ENCODE results near the gene CAMTA1. TPM values are rescaled to one million over a fixed set of nuclear protein-coding genes. Genes with fewer than 3 reads are reported as not detected.

The CAMTA1 gene
- polyA plus RNA-seq, 1 of the 3 experiments (the other 2 are of a cell fraction), result 63.1 TPM

DNA sequence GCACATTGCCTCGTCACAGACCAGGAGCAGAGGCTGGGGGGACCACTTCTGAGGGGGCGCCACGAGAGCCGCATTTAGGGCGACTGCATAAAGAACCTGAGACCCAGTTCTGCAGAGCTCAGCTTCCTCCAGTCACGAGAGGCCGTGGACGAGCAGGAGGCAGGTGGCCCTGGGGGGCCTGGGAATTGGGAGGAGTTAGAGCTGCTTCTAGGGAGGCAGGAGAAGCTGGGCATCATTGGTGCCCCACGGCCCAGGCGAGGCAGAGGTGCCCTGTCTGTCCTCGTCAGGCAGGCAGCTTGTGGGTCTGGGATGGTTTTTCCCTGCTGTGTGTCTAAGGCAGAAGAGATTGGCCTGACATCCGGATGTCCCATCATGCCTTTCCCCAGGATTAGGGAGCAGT, 389.3 kb downstream of the CAMTA1 start (continued):
- TF ChIP-seq TEAD4 (IDR thresholded peaks at IDR 0.05; ENCODE audit: borderline replicate concordance, insufficient read depth) (no peak), SIN3A (IDR thresholded peaks at IDR 0.05; ENCODE audit: borderline replicate concordance, low read depth, low read length) (no peak), RXRA (IDR thresholded peaks at IDR 0.05; ENCODE audit: borderline replicate concordance, low read depth) (no peak), RFX5 (IDR thresholded peaks at IDR 0.05; ENCODE audit: low read length) (no peak), RCOR1 (IDR thresholded peaks at IDR 0.05; ENCODE audit: low read length) (no peak), MXI1 (IDR thresholded peaks at IDR 0.05; ENCODE audit: low read depth, low read length) (no peak)
- TF ChIP-seq, protein P1, sequence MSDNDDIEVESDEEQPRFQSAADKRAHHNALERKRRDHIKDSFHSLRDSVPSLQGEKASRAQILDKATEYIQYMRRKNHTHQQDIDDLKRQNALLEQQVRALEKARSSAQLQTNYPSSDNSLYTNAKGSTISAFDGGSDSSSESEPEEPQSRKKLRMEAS (IDR thresholded peaks at IDR 0.05; ENCODE audit: low read depth), result no peak

DNA sequence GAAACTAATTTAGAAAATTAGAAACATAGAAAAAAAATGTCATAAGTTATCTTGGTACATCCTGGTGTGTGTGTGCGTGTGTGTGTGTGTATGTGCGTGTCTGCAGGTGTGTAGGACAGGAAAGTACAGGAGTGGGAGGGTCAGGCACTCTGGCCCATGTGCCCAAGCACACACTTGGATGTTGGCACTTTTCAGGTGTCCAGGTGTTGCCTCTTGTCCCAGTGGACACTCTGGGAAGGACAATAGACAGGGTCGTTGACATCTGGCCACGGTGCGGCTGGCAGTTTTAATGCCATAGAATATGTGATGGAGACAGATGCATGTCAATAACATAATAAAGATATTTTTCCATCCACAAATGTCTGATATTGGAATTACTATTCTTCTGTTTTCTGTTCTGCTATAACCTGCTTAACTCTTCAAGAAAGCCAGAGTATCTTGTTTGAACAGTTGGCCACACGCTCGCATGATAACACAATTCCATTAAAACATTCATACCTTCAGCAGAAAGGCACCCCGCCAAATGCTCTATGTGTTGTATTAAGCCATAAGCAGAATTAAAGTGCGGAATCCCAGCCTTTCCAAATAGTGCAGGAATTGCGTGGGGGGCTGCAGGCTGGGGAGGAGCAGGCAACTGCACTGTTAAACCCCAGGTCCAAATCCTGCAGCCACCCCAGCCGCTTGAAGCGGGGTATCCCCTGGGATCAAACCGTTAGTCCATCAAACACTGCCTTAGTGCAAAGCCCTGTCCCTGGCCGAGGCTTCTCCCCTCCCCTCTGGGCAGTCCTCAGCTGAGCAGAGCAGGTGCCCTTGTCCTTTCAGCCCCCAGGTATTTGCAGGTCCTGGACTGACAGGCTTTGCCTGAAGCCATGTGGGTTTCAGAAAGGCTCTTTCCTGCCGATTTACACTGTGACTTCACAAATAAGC, 390.0 kb downstream of the CAMTA1 start:
- Histone ChIP-seq H3K4me2 (no peak overlapping the region), H3F3A (replicated peaks; ENCODE audit: insufficient read depth) (no peaks in the 10 kb centered on the region), H3K36me3 (replicated peaks in 1 of 2; ENCODE audit: control insufficient read depth in 1 of 2, insufficient read depth in 2 of 2, low read length in 1 of 2) (no peaks in the 10 kb centered on the region), H4K20me1 (ENCODE audit: insufficient read depth) (no peaks in the 10 kb centered on the region), H3K79me2 (ENCODE audit: insufficient read depth) (no peaks in the 10 kb centered on the region), H3K9me2 (no peaks in the 10 kb centered on the region), H3K4me3 (ENCODE audit: low read depth in 2 of 2, low read length in 1 of 2) (no peak overlapping the region), H3K9me3 (no peaks in the 10 kb centered on the region), H3K9ac (no peak overlapping the region), H3K27ac (ENCODE audit: low read depth in 2 of 2, low read length in 1 of 2) (no peak overlapping the region), H2AFZ (ENCODE audit: low read depth) (no peak overlapping the region), H3K4me1 (ENCODE audit: control insufficient read depth in 1 of 2, insufficient read depth in 2 of 2, low read depth in 1 of 2, low read length in 1 of 2) (peaks cover 0 to 8% of the 10 kb centered on the region in 2 experiments; a peak in 1 of 4 replicates), H3K27me3 (ENCODE audit: insufficient read depth) (no peaks in the 10 kb centered on the region)
- WGBS (ENCODE audit: low lambda C conversion rate), result 66% methylated on average over 11 of the region's 15 CpGs
- ChIA-PET POLR2A (no interaction called here), CTCF (interaction anchor here (0.7 to 0.9 kb wide), 2 partner anchors 34 to 133 kb away, joined by 3 read pairs; no protein-coding TSS in a partner anchor)
- TF ChIP-seq RFX5 (IDR thresholded peaks at IDR 0.05; ENCODE audit: low read length) (no peak), NRF1 (IDR thresholded peaks at IDR 0.05; ENCODE audit: low read depth, low read length) (no peak), FOXM1 (IDR thresholded peaks at IDR 0.05; ENCODE audit: low read depth) (no peak), EZH2phosphoT487 (IDR thresholded peaks at IDR 0.05; ENCODE audit: borderline replicate concordance, low read depth) (no peak), JUND (IDR thresholded peaks at IDR 0.05) (no peak), TEAD4 (IDR thresholded peaks at IDR 0.05; ENCODE audit: borderline replicate concordance, insufficient read depth) (no peak), FOSL2 (IDR thresholded peaks at IDR 0.05; ENCODE audit: borderline replicate concordance, low read depth) (no peak), GABPA (IDR thresholded peaks at IDR 0.05; ENCODE audit: low read depth) (no peak), YY1 (IDR thresholded peaks at IDR 0.05; ENCODE audit: low read depth) (no peak)
- TF ChIP-seq, protein P2, sequence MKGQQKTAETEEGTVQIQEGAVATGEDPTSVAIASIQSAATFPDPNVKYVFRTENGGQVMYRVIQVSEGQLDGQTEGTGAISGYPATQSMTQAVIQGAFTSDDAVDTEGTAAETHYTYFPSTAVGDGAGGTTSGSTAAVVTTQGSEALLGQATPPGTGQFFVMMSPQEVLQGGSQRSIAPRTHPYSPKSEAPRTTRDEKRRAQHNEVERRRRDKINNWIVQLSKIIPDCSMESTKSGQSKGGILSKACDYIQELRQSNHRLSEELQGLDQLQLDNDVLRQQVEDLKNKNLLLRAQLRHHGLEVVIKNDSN (IDR thresholded peaks at IDR 0.05; ENCODE audit: borderline replicate concordance, low read depth), result no peak
- TF ChIP-seq, protein P3, sequence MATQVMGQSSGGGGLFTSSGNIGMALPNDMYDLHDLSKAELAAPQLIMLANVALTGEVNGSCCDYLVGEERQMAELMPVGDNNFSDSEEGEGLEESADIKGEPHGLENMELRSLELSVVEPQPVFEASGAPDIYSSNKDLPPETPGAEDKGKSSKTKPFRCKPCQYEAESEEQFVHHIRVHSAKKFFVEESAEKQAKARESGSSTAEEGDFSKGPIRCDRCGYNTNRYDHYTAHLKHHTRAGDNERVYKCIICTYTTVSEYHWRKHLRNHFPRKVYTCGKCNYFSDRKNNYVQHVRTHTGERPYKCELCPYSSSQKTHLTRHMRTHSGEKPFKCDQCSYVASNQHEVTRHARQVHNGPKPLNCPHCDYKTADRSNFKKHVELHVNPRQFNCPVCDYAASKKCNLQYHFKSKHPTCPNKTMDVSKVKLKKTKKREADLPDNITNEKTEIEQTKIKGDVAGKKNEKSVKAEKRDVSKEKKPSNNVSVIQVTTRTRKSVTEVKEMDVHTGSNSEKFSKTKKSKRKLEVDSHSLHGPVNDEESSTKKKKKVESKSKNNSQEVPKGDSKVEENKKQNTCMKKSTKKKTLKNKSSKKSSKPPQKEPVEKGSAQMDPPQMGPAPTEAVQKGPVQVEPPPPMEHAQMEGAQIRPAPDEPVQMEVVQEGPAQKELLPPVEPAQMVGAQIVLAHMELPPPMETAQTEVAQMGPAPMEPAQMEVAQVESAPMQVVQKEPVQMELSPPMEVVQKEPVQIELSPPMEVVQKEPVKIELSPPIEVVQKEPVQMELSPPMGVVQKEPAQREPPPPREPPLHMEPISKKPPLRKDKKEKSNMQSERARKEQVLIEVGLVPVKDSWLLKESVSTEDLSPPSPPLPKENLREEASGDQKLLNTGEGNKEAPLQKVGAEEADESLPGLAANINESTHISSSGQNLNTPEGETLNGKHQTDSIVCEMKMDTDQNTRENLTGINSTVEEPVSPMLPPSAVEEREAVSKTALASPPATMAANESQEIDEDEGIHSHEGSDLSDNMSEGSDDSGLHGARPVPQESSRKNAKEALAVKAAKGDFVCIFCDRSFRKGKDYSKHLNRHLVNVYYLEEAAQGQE (IDR thresholded peaks at IDR 0.05; ENCODE audit: low read depth, low read length), result no peak
- TF ChIP-seq, protein P4, sequence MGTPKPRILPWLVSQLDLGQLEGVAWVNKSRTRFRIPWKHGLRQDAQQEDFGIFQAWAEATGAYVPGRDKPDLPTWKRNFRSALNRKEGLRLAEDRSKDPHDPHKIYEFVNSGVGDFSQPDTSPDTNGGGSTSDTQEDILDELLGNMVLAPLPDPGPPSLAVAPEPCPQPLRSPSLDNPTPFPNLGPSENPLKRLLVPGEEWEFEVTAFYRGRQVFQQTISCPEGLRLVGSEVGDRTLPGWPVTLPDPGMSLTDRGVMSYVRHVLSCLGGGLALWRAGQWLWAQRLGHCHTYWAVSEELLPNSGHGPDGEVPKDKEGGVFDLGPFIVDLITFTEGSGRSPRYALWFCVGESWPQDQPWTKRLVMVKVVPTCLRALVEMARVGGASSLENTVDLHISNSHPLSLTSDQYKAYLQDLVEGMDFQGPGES (IDR thresholded peaks at IDR 0.05; ENCODE audit: low read depth, low read length), result no peak
- TF ChIP-seq, protein P5, sequence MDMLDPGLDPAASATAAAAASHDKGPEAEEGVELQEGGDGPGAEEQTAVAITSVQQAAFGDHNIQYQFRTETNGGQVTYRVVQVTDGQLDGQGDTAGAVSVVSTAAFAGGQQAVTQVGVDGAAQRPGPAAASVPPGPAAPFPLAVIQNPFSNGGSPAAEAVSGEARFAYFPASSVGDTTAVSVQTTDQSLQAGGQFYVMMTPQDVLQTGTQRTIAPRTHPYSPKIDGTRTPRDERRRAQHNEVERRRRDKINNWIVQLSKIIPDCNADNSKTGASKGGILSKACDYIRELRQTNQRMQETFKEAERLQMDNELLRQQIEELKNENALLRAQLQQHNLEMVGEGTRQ (IDR thresholded peaks at IDR 0.05; ENCODE audit: borderline replicate concordance, low read depth, low read length), result no peak
- DNase-seq, result no peak
